Stimulated activated CD8-positive, alpha-beta memory T cell treated with anti-CD3 and anti-CD28 coated beads, Interleukin-7, amount 100 ng/mL, for 1 hour (primary cell): ENCODE data around the gene CDC37.
A peak's percentile ranks its signal among the peaks of the same experiment; 100 is the strongest.

ENCODE experiments used
- DNase-seq, 2 donors: peaks; one replicate each; pipeline ENCODE4 v3.0.0-alpha.2; 2020; ENCODE audit warnings: low read depth in 2 of 2

The CDC37 gene

GRCh38 chr19:10403137-10404021 is at the start of gene CDC37:
TSS of gene CDC37 (minus strand) at chr19:10403542. CDS start at chr19:10403479, 63 bp downstream.
- peak; percentile 98 to 99 for DNase-seq

DNA sequence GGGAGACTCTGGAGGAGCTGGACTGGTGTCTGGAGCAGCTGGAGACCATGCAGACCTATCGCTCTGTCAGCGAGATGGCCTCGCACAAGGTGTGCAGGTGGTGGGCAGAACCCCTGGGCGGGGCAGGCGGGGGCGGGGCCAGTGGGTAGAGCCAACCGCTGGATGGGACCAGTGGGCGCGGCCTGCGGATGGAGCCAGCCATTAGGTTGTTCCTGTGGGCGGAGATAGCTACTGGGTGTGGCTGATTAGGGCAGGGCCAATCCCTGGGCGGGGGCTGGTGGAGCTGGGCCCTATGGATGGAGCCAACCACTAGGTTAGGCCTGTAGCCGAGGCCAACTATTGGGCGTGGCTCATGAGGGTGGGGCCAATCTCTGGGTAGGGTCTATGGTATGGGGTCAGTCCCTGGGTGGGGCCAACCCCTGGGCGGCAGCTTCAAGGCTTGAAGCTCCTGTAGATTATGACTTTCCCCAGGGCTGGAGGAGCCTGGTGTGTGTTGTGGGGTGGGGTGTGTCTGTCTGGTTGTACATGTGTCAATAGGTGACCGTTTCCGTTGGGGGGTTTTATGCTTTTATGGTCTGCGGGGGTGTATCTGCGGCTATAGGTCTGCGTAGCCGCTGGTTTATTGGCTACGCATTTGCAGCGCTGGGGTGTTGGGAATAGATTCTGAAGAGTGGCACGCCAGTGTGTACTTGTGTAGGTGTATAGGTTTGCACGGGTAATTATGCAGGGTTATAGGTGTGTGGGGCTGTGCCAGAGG is 47.7 kb upstream of the CDC37 start:
- no peak for DNase-seq

DNA sequence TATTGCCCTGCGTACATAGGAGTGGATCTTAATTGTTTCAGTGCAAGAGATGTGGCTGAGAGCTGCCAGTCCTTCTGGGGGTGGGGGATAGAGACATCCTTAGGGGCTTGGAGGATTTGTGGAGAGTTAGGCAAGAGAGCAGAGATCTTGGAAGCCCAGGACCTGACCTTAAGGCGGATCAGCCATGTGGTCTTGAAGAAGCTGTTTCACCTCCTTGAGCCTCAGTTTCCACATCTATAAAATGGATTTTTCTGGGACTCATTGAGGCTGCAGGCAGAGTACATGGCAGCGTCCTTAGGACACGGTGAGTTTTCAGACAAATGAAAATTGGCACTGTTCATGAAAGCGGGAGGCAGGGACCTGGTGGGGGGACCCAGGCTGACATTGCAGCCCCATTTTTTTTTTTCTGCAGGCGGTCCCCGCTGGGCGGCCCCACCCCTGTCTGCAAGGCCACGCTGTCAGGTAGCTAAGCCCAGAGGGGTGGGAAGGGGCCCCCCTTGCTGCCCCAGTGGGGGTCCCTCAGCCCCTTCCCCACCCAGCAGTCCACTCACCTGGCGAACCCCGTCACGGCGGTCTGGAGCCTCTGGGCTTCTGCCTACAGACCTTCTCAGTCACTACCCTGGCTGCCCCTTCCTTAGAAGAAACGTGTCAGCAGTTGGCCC is 47.0 kb upstream of the CDC37 start:
- no peak for DNase-seq

DNA sequence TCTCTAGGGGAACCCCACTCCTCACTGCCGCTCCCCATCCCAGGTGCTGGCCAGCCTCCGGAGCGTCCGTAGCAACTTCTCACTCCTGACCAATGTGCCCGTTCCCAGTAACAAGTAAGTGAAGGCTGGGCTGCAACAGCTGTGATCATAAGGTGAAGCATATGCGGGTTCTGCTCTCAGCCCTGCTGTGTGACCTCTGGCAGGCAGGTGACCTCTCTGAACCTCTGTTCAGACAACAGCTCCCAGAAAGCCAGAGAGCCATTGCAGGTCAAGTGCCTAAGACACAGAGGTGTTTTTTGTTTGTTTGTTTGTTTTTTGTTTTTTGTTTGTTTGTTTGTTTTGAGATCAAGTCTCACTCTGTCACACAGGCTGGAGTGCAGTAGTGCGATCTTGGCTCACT is 45.7 kb upstream of the CDC37 start:
- no peak for DNase-seq

- no peak for DNase-seq
These were observed 39.4 kb upstream of the CDC37 start for GRCh38 chr19:10442698-10443097.

GRCh38 chr19:10439588-10439987 is 36.2 kb upstream of the CDC37 start:
- no peak for DNase-seq

- DNase-seq = no peak
These were observed 29.8 kb upstream of the CDC37 start for GRCh38 chr19:10433131-10433536.

DNA sequence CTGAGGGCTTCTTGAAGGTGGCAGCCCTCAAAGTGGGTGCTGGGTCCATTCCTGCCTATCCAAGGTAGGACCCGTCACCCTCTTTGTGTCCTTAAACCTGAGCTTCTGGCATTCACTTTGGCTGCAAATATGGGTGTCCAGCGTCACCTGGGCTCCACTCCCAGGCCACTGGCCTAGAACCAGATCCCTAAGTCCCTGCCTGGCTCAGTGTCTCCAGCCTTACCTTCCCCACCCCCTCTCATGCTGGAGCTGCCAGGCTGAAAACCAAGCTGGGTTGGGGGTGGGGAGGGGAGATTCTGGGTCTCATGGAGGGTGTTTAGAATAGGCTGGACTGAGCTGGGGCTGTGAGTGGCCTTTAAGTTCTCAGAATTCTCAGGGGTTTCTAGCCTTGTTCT is 29.4 kb upstream of the CDC37 start:
- DNase-seq = no peak

DNA sequence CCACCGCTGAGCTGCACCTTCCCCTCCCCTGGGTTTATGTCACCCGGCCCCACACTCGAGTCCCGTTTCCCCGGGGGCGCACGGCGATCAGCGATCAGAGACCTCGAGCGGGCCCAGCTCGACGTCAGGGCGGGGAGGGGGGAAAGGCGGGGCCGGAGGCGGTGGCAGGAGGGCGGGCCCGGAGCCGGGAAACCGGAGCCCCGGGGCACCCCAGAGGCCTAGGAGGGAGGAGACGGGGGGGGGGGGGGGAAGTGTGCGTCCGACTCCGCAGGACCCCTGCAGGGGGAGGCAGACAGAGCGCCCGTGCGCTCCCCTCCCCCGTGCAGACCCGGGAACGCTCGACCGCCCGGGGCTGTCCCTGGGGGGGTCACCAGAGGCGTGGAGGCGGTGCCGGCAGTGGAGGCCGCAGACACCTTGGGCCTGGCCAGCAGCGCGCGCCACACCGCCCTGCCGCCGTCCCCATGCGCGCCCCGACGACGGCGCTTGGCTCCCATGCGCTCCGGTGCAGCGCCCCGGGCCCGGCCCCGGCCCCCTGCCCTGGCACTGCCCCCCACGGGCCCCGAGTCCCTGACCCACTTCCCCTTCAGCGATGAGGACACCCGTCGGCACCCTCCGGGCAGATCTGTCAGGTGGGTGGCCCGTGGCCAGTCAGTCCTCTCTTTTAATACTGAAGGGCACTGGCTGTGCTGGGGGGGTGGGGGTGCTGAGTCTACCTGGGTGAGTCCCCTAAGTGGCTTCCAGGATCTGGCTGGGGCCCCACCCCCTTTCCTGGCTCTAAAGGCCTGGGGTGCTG is 28.8 kb upstream of the CDC37 start:
- no peak for DNase-seq

GRCh38 chr19:10431254-10431942 is 28.1 kb upstream of the CDC37 start:
- DNase-seq = no peak

- DNase-seq = no peak
These were observed 27.3 kb upstream of the CDC37 start for GRCh38 chr19:10430505-10431253.

- DNase-seq = no peak
These were observed 25.6 kb upstream of the CDC37 start for GRCh38 chr19:10428996-10429381.

DNA sequence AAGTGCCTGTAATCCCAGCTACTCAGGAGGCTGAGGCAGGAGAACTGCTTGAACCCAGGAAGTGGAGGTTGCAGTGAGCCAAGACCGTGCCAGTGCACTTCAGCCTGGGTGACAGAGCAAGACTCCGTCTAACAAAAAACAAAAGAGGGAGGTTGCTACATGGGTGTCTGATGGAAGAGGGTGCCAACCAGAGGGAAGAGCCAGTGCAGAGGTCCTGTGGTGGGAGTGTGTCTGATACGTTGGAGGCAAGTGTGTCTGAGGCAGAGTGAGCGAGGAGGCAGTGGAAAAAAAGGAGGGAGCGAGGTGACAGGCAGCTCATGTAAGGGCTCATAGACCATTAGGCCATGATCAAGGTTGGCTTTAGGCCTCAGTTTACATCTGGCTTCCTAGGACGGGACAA is 23.8 kb upstream of the CDC37 start:
- DNase-seq = no peak

- DNase-seq = no peak
These were observed 20.8 kb upstream of the CDC37 start for GRCh38 chr19:10424011-10424637.

DNA sequence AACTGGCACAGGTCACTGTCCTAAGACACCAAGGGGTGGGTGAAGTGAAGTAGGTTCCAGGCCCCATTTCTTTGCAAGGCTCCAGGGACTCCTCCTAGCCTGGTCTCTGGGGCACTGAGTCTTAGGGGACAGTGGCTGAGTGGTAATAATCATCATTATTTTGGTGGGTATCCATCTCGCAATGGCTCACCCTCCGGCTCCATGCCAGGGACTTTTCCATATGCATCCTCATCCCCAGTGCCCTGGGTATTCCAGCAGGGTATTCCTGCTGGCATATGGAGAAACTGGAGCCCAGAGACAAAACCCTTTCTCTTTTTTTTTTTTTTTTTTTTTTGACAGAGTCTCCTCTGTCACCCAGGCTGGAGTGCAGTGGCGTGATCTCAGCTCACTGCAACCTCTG is 19.5 kb upstream of the CDC37 start:
- no peak for DNase-seq

- DNase-seq = no peak
These were observed 18.7 kb upstream of the CDC37 start for GRCh38 chr19:10422046-10422461.

DNA sequence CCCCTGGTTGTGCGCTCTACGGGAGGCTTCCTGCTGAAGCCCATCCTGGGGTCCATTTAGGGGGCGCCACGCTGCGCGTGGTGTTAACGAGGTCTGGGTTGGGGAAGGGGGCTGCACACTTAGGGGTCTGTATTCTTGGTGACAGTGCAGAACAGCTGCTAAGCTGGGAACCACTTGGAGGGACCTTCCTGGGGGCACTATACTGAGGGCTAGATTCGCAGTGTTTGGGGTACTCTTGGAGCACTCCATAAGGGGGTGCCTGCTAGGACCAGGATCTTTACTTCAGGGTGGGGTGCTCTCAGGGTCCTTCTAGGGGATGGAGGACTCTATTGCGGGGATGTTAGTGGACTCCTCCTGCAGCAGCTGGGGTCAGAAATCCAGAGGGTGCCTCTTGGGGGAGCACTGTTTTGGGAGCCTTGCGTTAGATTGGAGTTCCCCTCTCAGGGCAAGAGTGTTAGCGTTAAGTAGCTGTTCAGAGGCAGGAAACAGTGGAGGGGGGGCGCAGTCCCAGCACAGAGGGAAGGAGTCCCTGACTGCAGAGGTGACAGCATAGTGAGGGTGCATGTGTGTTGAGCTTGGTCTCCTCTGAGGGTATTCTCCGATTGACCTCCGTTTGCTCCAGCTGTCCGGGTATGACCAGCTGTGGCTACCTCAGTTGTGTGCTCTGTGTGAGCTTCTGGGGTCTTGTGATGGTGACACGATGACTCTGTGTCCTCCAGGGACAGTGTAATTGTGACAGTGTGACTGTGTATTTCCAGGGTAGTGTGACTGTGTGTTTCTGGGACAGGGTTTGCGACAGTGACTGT is 18.1 kb upstream of the CDC37 start:
- no peak for DNase-seq

- DNase-seq = no peak
These were observed 17.3 kb upstream of the CDC37 start, which contains the start of gene PDE4A for GRCh38 chr19:10420444-10421239. TSS of gene PDE4A (plus strand) at chr19:10420538. CDS start at chr19:10420765, 227 bp downstream.
